ENCODE data around the gene CMTM1. TPM values are rescaled to one million over a fixed set of nuclear protein-coding genes. Genes with fewer than 3 reads are reported as not detected.
"Not testable (repeated sequence)": the region's sequence is repeated elsewhere in the genome, so short reads cannot be mapped to it uniquely, and the experiment has no call there.

CMTM1 gene
- total RNA-seq, 1 experiment from 2014 or later: 5.8 TPM

DNA sequence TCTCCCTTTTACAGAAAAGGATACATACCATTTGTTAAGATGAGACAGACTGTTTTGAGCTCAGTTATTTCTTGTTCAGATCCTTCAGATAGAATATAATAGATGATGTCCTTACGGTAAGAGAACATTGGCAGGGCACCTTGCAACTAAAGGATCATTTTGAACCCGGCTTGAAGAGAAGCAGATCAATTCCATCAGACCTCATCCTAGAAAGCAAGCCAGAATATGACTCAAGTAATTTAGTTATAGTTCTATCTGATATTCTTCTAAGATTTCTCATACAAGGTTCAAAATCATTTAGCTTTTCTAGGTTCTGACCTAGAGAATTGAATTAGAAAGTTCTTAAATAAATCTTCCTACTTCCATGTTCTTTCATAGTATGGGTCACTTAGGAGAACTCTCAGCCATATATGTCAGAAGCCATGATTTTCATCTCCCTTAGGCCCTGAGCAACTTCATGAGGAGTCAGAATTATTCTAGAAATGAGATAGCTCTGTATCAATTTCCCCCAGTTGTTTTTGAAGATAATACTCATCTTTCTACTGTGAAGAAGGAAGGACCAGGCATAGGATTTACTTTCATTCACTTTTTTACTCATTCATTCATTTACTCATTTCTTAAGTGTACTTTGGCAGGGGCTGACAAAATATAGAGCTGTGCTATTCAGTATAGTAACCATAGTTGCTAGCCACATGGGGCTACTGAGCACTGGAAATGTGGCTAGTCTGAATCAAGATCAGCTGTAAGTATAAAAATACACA lies 2.5 kb upstream of the CMTM1 start:
- H3K27me3 ChIP-seq (ENCODE audit: low read length): no peaks in the 10 kb centered on the region
- no peak overlapping the region for H3K27ac ChIP-seq (ENCODE audit: low read length)
- H2AFZ ChIP-seq (ENCODE audit: low read length): no peak overlapping the region
- H3K36me3 ChIP-seq (ENCODE audit: insufficient read depth, low read length): peaks cover 12% of the 10 kb centered on the region; the same call in 1 of the 2 replicates
- H4K20me1 ChIP-seq (ENCODE audit: insufficient read depth, low read depth, low read length): no peaks in the 10 kb centered on the region
- no peak overlapping the region for H3K4me3 ChIP-seq (ENCODE audit: low read length)
- no peaks in the 10 kb centered on the region for H3K79me2 ChIP-seq (ENCODE audit: low read length)
- DNase-seq: no peak
- H3K9ac ChIP-seq (ENCODE audit: low read length): no peak overlapping the region
- no peaks in the 10 kb centered on the region for H3K9me3 ChIP-seq (ENCODE audit: low read length)
- no peaks in the 10 kb centered on the region for H3K4me1 ChIP-seq (ENCODE audit: low read length)
- no peak overlapping the region for H3K4me2 ChIP-seq (ENCODE audit: low read depth, low read length, poor library complexity, severe bottlenecking)
- H3K9me2 ChIP-seq (replicated peaks; ENCODE audit: insufficient read depth, low read length): no peaks in the 10 kb centered on the region

DNA sequence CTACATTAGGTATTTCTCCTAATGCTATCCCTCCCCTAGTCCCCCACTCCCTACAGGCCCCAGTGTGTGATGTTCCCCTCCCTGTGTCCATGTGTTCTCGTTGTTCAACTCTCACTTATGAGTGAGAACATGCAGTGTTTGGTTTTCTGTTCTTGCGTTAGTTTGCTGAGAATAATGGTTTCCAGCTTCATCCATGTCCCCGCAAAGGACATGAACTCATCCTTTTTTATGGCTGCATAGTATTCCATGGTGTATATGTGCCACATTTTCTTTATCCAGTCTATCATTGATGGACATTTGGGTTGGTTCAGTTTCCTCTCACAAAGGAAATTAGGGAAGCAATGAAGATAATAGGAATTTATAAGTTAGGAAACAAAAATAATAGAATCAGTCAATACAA lies 1.0 kb downstream of the CMTM1 start:
- H3K9ac ChIP-seq (ENCODE audit: low read length); H3K4me2 ChIP-seq (ENCODE audit: low read depth, low read length, poor library complexity, severe bottlenecking); H3K36me3 ChIP-seq (ENCODE audit: insufficient read depth, low read length); H4K20me1 ChIP-seq (ENCODE audit: insufficient read depth, low read depth, low read length); H3K4me3 ChIP-seq (ENCODE audit: low read length); H2AFZ ChIP-seq (ENCODE audit: low read length); H3K9me3 ChIP-seq (ENCODE audit: low read length); H3K27me3 ChIP-seq (ENCODE audit: low read length); H3K9me2 ChIP-seq (replicated peaks; ENCODE audit: insufficient read depth, low read length); H3K27ac ChIP-seq (ENCODE audit: low read length); DNase-seq; H3K4me1 ChIP-seq (ENCODE audit: low read length); H3K79me2 ChIP-seq (ENCODE audit: low read length): not testable (repeated sequence)

GRCh38 chr16:66568355-66568754 lies 2.1 kb downstream of the CMTM1 start:
- no peak overlapping the region for H3K4me2 ChIP-seq (ENCODE audit: low read depth, low read length, poor library complexity, severe bottlenecking)
- H3K9me3 ChIP-seq (ENCODE audit: low read length): no peaks in the 10 kb centered on the region
- H3K4me3 ChIP-seq (ENCODE audit: low read length): no peak overlapping the region
- DNase-seq: no peak
- H3K4me1 ChIP-seq (ENCODE audit: low read length): no peaks in the 10 kb centered on the region
- no peaks in the 10 kb centered on the region for H4K20me1 ChIP-seq (ENCODE audit: insufficient read depth, low read depth, low read length)
- no peak overlapping the region for H3K27ac ChIP-seq (ENCODE audit: low read length)
- peaks cover 3% of the 10 kb centered on the region; the same call in 1 of the 2 replicates for H3K36me3 ChIP-seq (ENCODE audit: insufficient read depth, low read length)
- no peaks in the 10 kb centered on the region for H3K9me2 ChIP-seq (replicated peaks; ENCODE audit: insufficient read depth, low read length)
- no peak overlapping the region for H2AFZ ChIP-seq (ENCODE audit: low read length)
- no peaks in the 10 kb centered on the region for H3K27me3 ChIP-seq (ENCODE audit: low read length)
- no peaks in the 10 kb centered on the region for H3K79me2 ChIP-seq (ENCODE audit: low read length)
- no peak overlapping the region for H3K9ac ChIP-seq (ENCODE audit: low read length)

- Histone ChIP-seq H3K36me3 (ENCODE audit: insufficient read depth, low read length) (peaks cover 3% of the 10 kb centered on the region; the same call in 1 of the 2 replicates), H3K9me3 (ENCODE audit: low read length) (no peaks in the 10 kb centered on the region), H3K27ac (ENCODE audit: low read length) (no peak overlapping the region), H3K9me2 (replicated peaks; ENCODE audit: insufficient read depth, low read length) (no peaks in the 10 kb centered on the region), H3K9ac (ENCODE audit: low read length) (no peak overlapping the region), H2AFZ (ENCODE audit: low read length) (no peak overlapping the region), H3K4me2 (ENCODE audit: low read depth, low read length, poor library complexity, severe bottlenecking) (no peak overlapping the region), H3K4me3 (ENCODE audit: low read length) (no peak overlapping the region), H3K4me1 (ENCODE audit: low read length) (no peaks in the 10 kb centered on the region), H4K20me1 (ENCODE audit: insufficient read depth, low read depth, low read length) (no peaks in the 10 kb centered on the region), H3K79me2 (ENCODE audit: low read length) (no peaks in the 10 kb centered on the region), H3K27me3 (ENCODE audit: low read length) (no peaks in the 10 kb centered on the region)
- DNase-seq: no peak
These were observed 2.9 kb downstream of the CMTM1 start for GRCh38 chr16:66569131-66569530.

- no peak overlapping the region for H3K4me3 ChIP-seq (ENCODE audit: low read length)
- H3K9me2 ChIP-seq (replicated peaks; ENCODE audit: insufficient read depth, low read length): no peaks in the 10 kb centered on the region
- no peak overlapping the region for H3K4me2 ChIP-seq (ENCODE audit: low read depth, low read length, poor library complexity, severe bottlenecking)
- H3K9me3 ChIP-seq (ENCODE audit: low read length): no peaks in the 10 kb centered on the region
- H3K9ac ChIP-seq (ENCODE audit: low read length): no peak overlapping the region
- DNase-seq: no peak
- no peaks in the 10 kb centered on the region for H3K27me3 ChIP-seq (ENCODE audit: low read length)
- no peak overlapping the region for H2AFZ ChIP-seq (ENCODE audit: low read length)
- H3K36me3 ChIP-seq (ENCODE audit: insufficient read depth, low read length): 0 out of 2 replicates have a peak, but pooled peaks cover 3% of the 10 kb centered on the region
- no peaks in the 10 kb centered on the region for H3K4me1 ChIP-seq (ENCODE audit: low read length)
- H3K79me2 ChIP-seq (ENCODE audit: low read length): no peaks in the 10 kb centered on the region
- no peak overlapping the region for H3K27ac ChIP-seq (ENCODE audit: low read length)
- no peaks in the 10 kb centered on the region for H4K20me1 ChIP-seq (ENCODE audit: insufficient read depth, low read depth, low read length)
These were observed 3.7 kb downstream of the CMTM1 start for GRCh38 chr16:66569827-66570405.

DNA sequence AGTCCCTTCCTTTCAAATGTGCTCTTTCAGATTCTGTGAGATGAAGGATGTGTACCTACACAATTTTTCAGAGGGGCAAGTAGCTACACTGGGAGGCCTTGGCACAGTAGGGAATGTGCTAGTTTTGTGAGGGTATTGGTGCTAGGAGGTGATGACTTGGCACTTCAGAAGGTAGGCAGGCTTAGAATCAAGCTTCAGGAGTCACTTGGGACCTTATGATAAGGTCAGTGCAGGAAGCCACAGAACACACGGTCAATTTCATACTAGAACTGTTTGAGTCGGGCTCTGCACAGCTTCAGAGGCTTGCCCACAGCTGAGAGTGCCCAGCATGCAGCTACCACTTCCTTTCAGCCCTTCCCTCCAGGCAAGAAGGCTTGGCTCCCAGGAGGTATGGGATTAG lies 6.1 kb downstream of the CMTM1 start:
- Histone ChIP-seq H3K9me3 (ENCODE audit: low read length) (no peaks in the 10 kb centered on the region), H3K4me3 (ENCODE audit: low read length) (no peak overlapping the region), H3K79me2 (ENCODE audit: low read length) (no peaks in the 10 kb centered on the region), H3K9ac (ENCODE audit: low read length) (no peak overlapping the region), H2AFZ (ENCODE audit: low read length) (no peak overlapping the region), H3K4me1 (ENCODE audit: low read length) (no peaks in the 10 kb centered on the region), H3K9me2 (replicated peaks; ENCODE audit: insufficient read depth, low read length) (no peaks in the 10 kb centered on the region), H3K36me3 (ENCODE audit: insufficient read depth, low read length) (no peaks in the 10 kb centered on the region), H4K20me1 (ENCODE audit: insufficient read depth, low read depth, low read length) (no peaks in the 10 kb centered on the region), H3K4me2 (ENCODE audit: low read depth, low read length, poor library complexity, severe bottlenecking) (no peak overlapping the region), H3K27ac (ENCODE audit: low read length) (no peak overlapping the region), H3K27me3 (ENCODE audit: low read length) (no peaks in the 10 kb centered on the region)
- DNase-seq: no peak

DNA sequence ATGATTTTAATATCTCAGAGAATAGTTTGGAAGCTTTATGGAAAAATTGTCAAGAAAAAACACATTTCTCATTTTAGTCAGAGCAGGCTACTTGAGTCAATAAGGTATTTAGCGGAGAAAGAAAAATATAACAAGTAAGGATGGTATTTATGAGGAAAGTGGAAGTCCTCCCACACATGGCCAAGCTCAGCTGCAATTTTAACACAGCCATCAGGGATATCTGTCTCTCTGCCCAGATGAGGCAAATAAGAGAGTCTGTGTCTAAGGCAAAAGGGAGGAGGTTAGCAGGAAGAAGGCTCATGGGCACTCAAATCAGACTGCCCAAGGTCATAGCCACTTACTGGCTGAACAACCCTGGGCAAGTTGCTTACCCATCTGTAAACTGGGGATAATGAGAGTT lies 7.8 kb downstream of the CMTM1 start:
- Histone ChIP-seq H3K9ac (ENCODE audit: low read length) (no peak overlapping the region), H3K36me3 (ENCODE audit: insufficient read depth, low read length) (no peaks in the 10 kb centered on the region), H3K27ac (ENCODE audit: low read length) (no peak overlapping the region), H3K4me3 (ENCODE audit: low read length) (no peak overlapping the region), H4K20me1 (ENCODE audit: insufficient read depth, low read depth, low read length) (no peaks in the 10 kb centered on the region), H3K4me1 (ENCODE audit: low read length) (no peaks in the 10 kb centered on the region), H3K4me2 (ENCODE audit: low read depth, low read length, poor library complexity, severe bottlenecking) (no peak overlapping the region), H3K9me2 (replicated peaks; ENCODE audit: insufficient read depth, low read length) (no peaks in the 10 kb centered on the region), H2AFZ (ENCODE audit: low read length) (no peak overlapping the region), H3K27me3 (ENCODE audit: low read length) (no peaks in the 10 kb centered on the region), H3K9me3 (ENCODE audit: low read length) (no peaks in the 10 kb centered on the region), H3K79me2 (ENCODE audit: low read length) (no peaks in the 10 kb centered on the region)
- DNase-seq: no peak

DNA sequence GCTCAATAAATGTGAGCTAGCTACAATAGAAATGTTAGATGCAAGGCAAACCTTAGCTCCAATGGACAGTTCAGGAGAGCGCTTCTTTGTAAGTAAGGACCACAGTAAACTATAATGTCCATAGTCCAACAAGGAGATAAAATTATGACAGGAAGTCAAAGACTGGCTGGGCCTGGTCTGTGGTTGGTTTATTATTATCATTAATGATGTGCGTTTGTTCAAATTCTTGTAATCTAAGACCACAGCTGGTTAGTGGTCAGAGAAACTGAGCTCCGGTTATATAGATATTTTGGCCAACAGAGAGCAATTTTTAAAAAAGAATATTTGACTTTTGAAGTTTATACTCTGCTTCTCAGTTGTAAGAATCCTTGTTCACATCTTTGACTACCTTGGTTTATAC lies 8.3 kb downstream of the CMTM1 start:
- Histone ChIP-seq H3K4me1 (ENCODE audit: low read length) (no peaks in the 10 kb centered on the region), H3K9ac (ENCODE audit: low read length) (no peak overlapping the region), H3K9me3 (ENCODE audit: low read length) (no peaks in the 10 kb centered on the region), H3K4me2 (ENCODE audit: low read depth, low read length, poor library complexity, severe bottlenecking) (no peak overlapping the region), H4K20me1 (ENCODE audit: insufficient read depth, low read depth, low read length) (no peaks in the 10 kb centered on the region), H3K4me3 (ENCODE audit: low read length) (no peak overlapping the region), H3K36me3 (ENCODE audit: insufficient read depth, low read length) (no peaks in the 10 kb centered on the region), H2AFZ (ENCODE audit: low read length) (no peak overlapping the region), H3K27ac (ENCODE audit: low read length) (no peak overlapping the region), H3K27me3 (ENCODE audit: low read length) (no peaks in the 10 kb centered on the region), H3K9me2 (replicated peaks; ENCODE audit: insufficient read depth, low read length) (no peaks in the 10 kb centered on the region), H3K79me2 (ENCODE audit: low read length) (no peaks in the 10 kb centered on the region)
- no peak for DNase-seq
